GM19463 (cell line): ENCODE results near the gene ZNF423.

Source experiments
- ATAC-seq: cut with Tn5 transposase; IDR thresholded peaks from one replicate; pipeline ENCODE4 v1.9.1; 2021; ENCODE audit warnings: mild to moderate bottlenecking, moderate library complexity; ENCODE audit not compliant: unreplicated experiment

Gene ZNF423

GRCh38 chr16:49731911-49732310, 124.0 kb downstream of the ZNF423 start:
- no peak for ATAC-seq

- ATAC-seq, result no peak
Observed at GRCh38 chr16:49730772-49731171, 125.1 kb downstream of the ZNF423 start.

GRCh38 chr16:49727611-49728010, 128.3 kb downstream of the ZNF423 start:
- no peak for ATAC-seq

GRCh38 chr16:49726155-49726554, 129.8 kb downstream of the ZNF423 start:
- ATAC-seq, result no peak

- no peak for ATAC-seq
Observed at GRCh38 chr16:49725651-49726050, 130.3 kb downstream of the ZNF423 start.

- ATAC-seq, result no peak
Observed at GRCh38 chr16:49724774-49725173, 131.1 kb downstream of the ZNF423 start.

GRCh38 chr16:49723310-49723709, 132.6 kb downstream of the ZNF423 start:
- ATAC-seq, result no peak

GRCh38 chr16:49720225-49720624, 135.7 kb downstream of the ZNF423 start:
- ATAC-seq, result no peak

GRCh38 chr16:49717689-49718088, 138.2 kb downstream of the ZNF423 start:
- ATAC-seq, result no peak

- ATAC-seq, result no peak
Observed at GRCh38 chr16:49716339-49716934, 139.5 kb downstream of the ZNF423 start.

GRCh38 chr16:49713770-49714169, 142.1 kb downstream of the ZNF423 start:
- no peak for ATAC-seq

- ATAC-seq, result no peak
Observed at GRCh38 chr16:49712542-49712941, 143.4 kb downstream of the ZNF423 start.

GRCh38 chr16:49712106-49712505, 143.8 kb downstream of the ZNF423 start:
- no peak for ATAC-seq

- no peak for ATAC-seq
Observed at GRCh38 chr16:49709057-49709456, 146.9 kb downstream of the ZNF423 start.

- no peak for ATAC-seq
Observed at GRCh38 chr16:49708491-49708890, 147.4 kb downstream of the ZNF423 start.

- no peak for ATAC-seq
Observed at GRCh38 chr16:49706620-49707355, 149.1 kb downstream of the ZNF423 start.

GRCh38 chr16:49704586-49705155, 151.2 kb downstream of the ZNF423 start:
- no peak for ATAC-seq

GRCh38 chr16:49703483-49703882, 152.4 kb downstream of the ZNF423 start:
- ATAC-seq, result no peak

GRCh38 chr16:49701789-49702494, 154.0 kb downstream of the ZNF423 start:
- no peak for ATAC-seq

GRCh38 chr16:49701065-49701685, 154.7 kb downstream of the ZNF423 start:
- ATAC-seq, result no peak
